CD8-positive, alpha-beta memory T cell (primary cell): ENCODE data around the gene MGAT3. TPM values are rescaled to one million over a fixed set of nuclear protein-coding genes. Genes with fewer than 3 reads are reported as not detected.

ENCODE experiments used
- CTCF ChIA-PET: fragments of 350-600 bp; sonication (Branson Sonifier 250); formaldehyde crosslinking; loops from one replicate; lab custom pipeline; 2021; ENCODE audit warnings: antibody characterized with exemption; lab: Charles Lee
- POLR2A ChIA-PET: fragments of 350-600 bp; sonication (Branson Sonifier 250); formaldehyde crosslinking; loops from one replicate; lab custom pipeline; 2021; ENCODE audit warnings: antibody characterized with exemption; lab: Charles Lee
- DNase-seq, 5 donors: peaks; one replicate each; pipeline versions ENCODE4 v3.0.0 to v3.0.0-alpha.2; 2020 to 2022; ENCODE audit warnings: mixed read lengths in 1 of 5
- H3K27ac ChIP-seq: one replicate; pipeline ENCODE4 v1.7.0; 2013; ENCODE audit warnings: low read depth, mild to moderate bottlenecking, low read length, moderate library complexity
- H3K27me3 ChIP-seq: 2 replicates; pipeline ENCODE4 v1.7.0; 2013; ENCODE audit warnings: low read length, mild to moderate bottlenecking; ENCODE audit not compliant: insufficient read depth, poor library complexity, severe bottlenecking
- H3K36me3 ChIP-seq: 2 replicates; pipeline ENCODE4 v1.7.0; 2013; ENCODE audit warnings: mild to moderate bottlenecking, low read length, moderate library complexity; ENCODE audit not compliant: insufficient read depth
- H3K4me1 ChIP-seq: 2 replicates; pipeline ENCODE4 v1.7.0; 2013; ENCODE audit warnings: mild to moderate bottlenecking, low read length, moderate library complexity; ENCODE audit not compliant: insufficient read depth
- H3K4me3 ChIP-seq: 2 replicates; pipeline ENCODE4 v1.7.0; 2013; ENCODE audit warnings: mild to moderate bottlenecking, low read length
- H3K9me3 ChIP-seq: 2 replicates; pipeline ENCODE4 v1.7.0; 2013; ENCODE audit warnings: mild to moderate bottlenecking, low read length
- H3K27ac Mint-ChIP-seq, 8 donors: one replicate each; pipeline ENCODE4 v1.8.0; 2020 to 2021; ENCODE audit warnings: mixed read lengths in 8 of 8, mild to moderate bottlenecking in 6 of 8, inconsistent platforms in 3 of 8, moderate library complexity in 3 of 8
- H3K27me3 Mint-ChIP-seq, 2 donors: one replicate each; pipeline ENCODE4 v1.8.0; 2020 to 2021; ENCODE audit warnings: mixed read lengths in 2 of 2, mild to moderate bottlenecking in 1 of 2, moderate library complexity in 1 of 2
- H3K36me3 Mint-ChIP-seq, 3 donors: one replicate each; pipeline ENCODE4 v1.8.0; 2020 to 2021; ENCODE audit warnings: mixed read lengths in 3 of 3, inconsistent platforms in 1 of 3, mild to moderate bottlenecking in 1 of 3
- H3K4me1 Mint-ChIP-seq, 3 donors: one replicate each; pipeline ENCODE4 v1.8.0; 2020 to 2021; ENCODE audit warnings: mixed read lengths in 3 of 3, inconsistent platforms in 1 of 3, mild to moderate bottlenecking in 1 of 3
- H3K4me3 Mint-ChIP-seq, 7 donors: one replicate each; pipeline ENCODE4 v1.8.0; 2020 to 2021; ENCODE audit warnings: mixed read lengths in 7 of 7, mild to moderate bottlenecking in 6 of 7, moderate library complexity in 4 of 7, inconsistent platforms in 2 of 7
- H3K9me3 Mint-ChIP-seq, 5 donors: one replicate each; pipeline ENCODE4 v1.8.0; 2020 to 2022; ENCODE audit warnings: mixed read lengths in 5 of 5, mild to moderate bottlenecking in 3 of 5, moderate library complexity in 2 of 5, inconsistent platforms in 1 of 5
- polyA plus RNA-seq: library from polyadenylated mRNA; unstranded; fragments of 300-500 nt; fragmentation: Illumina TruSeq; gene quantifications from one replicate; pipeline ENCODE4 v1.2.3, GENCODE V29; 2021
- total RNA-seq, 2 experiments: library from RNA; stranded (reverse); gene quantifications; one replicate each; pipeline ENCODE4 v1.2.3, GENCODE V29; 2021

Gene MGAT3
- total and polyA plus RNA-seq, 3 experiments from 2014 or later, result 0.03 to 0.37 (median 0.27) TPM

GRCh38 chr22:39471381-39472141 lies 14.7 kb downstream of the MGAT3 start:
- peak overlapping the region in 3 of 7 donors; percentile 47 to 56 (median 49) for H3K4me3 Mint-ChIP-seq

GRCh38 chr22:39472570-39473556 lies 16.1 kb downstream of the MGAT3 start:
- POLR2A ChIA-PET, result no interaction called here
- H3K27me3 ChIP-seq, result no peaks in the 10 kb centered on the region
- H3K4me1 ChIP-seq, result peaks cover 14% of the 10 kb centered on the region
- Mint-ChIP-seq H3K9me3 (no peaks in the 10 kb centered on the region), H3K4me3 (no peak overlapping the region), H3K27me3 (peaks cover 1 to 3% of the 10 kb centered on the region in 2 donors), H3K4me1 (peaks cover 7 to 22% (median 14%) of the 10 kb centered on the region in 3 donors), H3K36me3 (no peaks in the 10 kb centered on the region), H3K27ac (peak overlapping the region in 1 of 8 donors; percentile 3)
- peak overlapping the region; percentile 28 for H3K27ac ChIP-seq
- H3K36me3 ChIP-seq, result no peaks in the 10 kb centered on the region
- CTCF ChIA-PET, result interaction anchor here (0.7 kb wide), 1 partner anchor 35 kb away, joined by 3 read pairs; no protein-coding TSS in a partner anchor
- no peaks in the 10 kb centered on the region for H3K9me3 ChIP-seq
- no peak for DNase-seq
- no peak overlapping the region for H3K4me3 ChIP-seq

More at GRCh38 chr22:39471381-39472141, 14.7 kb downstream of the MGAT3 start:
- DNase-seq, result peak in 1 of 5 donors; percentile 18
- POLR2A ChIA-PET, result no interaction called here
- Histone ChIP-seq H3K4me3 (no peak overlapping the region), H3K4me1 (peaks cover 14% of the 10 kb centered on the region), H3K27me3 (no peaks in the 10 kb centered on the region), H3K9me3 (no peaks in the 10 kb centered on the region), H3K36me3 (no peaks in the 10 kb centered on the region), H3K27ac (peak overlapping the region; percentile 28)
- H3K4me1 Mint-ChIP-seq, result peaks cover 7 to 22% (median 14%) of the 10 kb centered on the region in 3 donors
- no peaks in the 10 kb centered on the region for H3K36me3 Mint-ChIP-seq
- CTCF ChIA-PET, result interaction anchor here (1.0 to 1.4 kb wide), 2 partner anchors 18 to 57 kb away, joined by 3 to 5 read pairs; no protein-coding TSS in a partner anchor
- H3K9me3 Mint-ChIP-seq, result no peaks in the 10 kb centered on the region
- peak overlapping the region in 6 of 8 donors; percentile 31 to 81 (median 70) for H3K27ac Mint-ChIP-seq
- H3K27me3 Mint-ChIP-seq, result peaks cover 1 to 3% of the 10 kb centered on the region in 2 donors

GRCh38 chr22:39473851-39474250 lies 17.0 kb downstream of the MGAT3 start:
- H3K9me3 Mint-ChIP-seq, result no peaks in the 10 kb centered on the region
- peaks cover 7 to 22% (median 14%) of the 10 kb centered on the region in 3 donors for H3K4me1 Mint-ChIP-seq
- no peak overlapping the region for H3K27ac Mint-ChIP-seq
- H3K4me3 ChIP-seq, result no peak overlapping the region
- no peak overlapping the region for H3K4me3 Mint-ChIP-seq
- DNase-seq, result no peak
- H3K27ac ChIP-seq, result no peak overlapping the region
- H3K36me3 Mint-ChIP-seq, result no peaks in the 10 kb centered on the region
- CTCF ChIA-PET, result no interaction called here
- H3K27me3 ChIP-seq, result no peaks in the 10 kb centered on the region
- H3K9me3 ChIP-seq, result no peaks in the 10 kb centered on the region
- H3K4me1 ChIP-seq, result peaks cover 14% of the 10 kb centered on the region
- POLR2A ChIA-PET, result no interaction called here
- H3K27me3 Mint-ChIP-seq, result no peaks in the 10 kb centered on the region
- H3K36me3 ChIP-seq, result no peaks in the 10 kb centered on the region

GRCh38 chr22:39474351-39475111 lies 17.7 kb downstream of the MGAT3 start:
- H3K27ac Mint-ChIP-seq, result no peak overlapping the region
- H3K4me3 ChIP-seq, result no peak overlapping the region
- H3K27me3 Mint-ChIP-seq, result peaks cover 0 to under 1% of the 10 kb centered on the region in 2 donors
- DNase-seq, result no peak
- H3K4me3 Mint-ChIP-seq, result no peak overlapping the region
- H3K4me1 ChIP-seq, result peaks cover 14% of the 10 kb centered on the region
- peaks cover 7 to 22% (median 14%) of the 10 kb centered on the region in 3 donors for H3K4me1 Mint-ChIP-seq
- H3K27ac ChIP-seq, result no peak overlapping the region
- no peaks in the 10 kb centered on the region for H3K27me3 ChIP-seq
- ChIA-PET POLR2A (no interaction called here), CTCF (interaction anchor here (0.8 to 1.4 kb wide), 2 partner anchors 19 to 75 kb away, joined by 3 read pairs; partner anchors contain the start of gene TAB1)
- H3K9me3 Mint-ChIP-seq, result no peaks in the 10 kb centered on the region
- H3K9me3 ChIP-seq, result no peaks in the 10 kb centered on the region
- no peaks in the 10 kb centered on the region for H3K36me3 ChIP-seq
- no peaks in the 10 kb centered on the region for H3K36me3 Mint-ChIP-seq

GRCh38 chr22:39475337-39475736 lies 18.5 kb downstream of the MGAT3 start:
- ChIA-PET POLR2A (no interaction called here), CTCF (interaction anchor here (0.8 to 1.4 kb wide), 2 partner anchors 18 to 76 kb away, joined by 3 read pairs; partner anchors contain the start of gene TAB1)
- no peak for DNase-seq

GRCh38 chr22:39475902-39476301 lies 19.1 kb downstream of the MGAT3 start:
- Histone ChIP-seq H3K27me3 (no peaks in the 10 kb centered on the region), H3K9me3 (no peaks in the 10 kb centered on the region), H3K27ac (no peak overlapping the region), H3K4me3 (no peak overlapping the region), H3K4me1 (peaks cover 14% of the 10 kb centered on the region), H3K36me3 (no peaks in the 10 kb centered on the region)
- Mint-ChIP-seq H3K9me3 (no peaks in the 10 kb centered on the region), H3K27ac (peak overlapping the region in 1 of 8 donors; percentile 61), H3K4me1 (peaks cover 7 to 19% (median 10%) of the 10 kb centered on the region in 3 donors), H3K27me3 (peaks cover 0 to 1% of the 10 kb centered on the region in 2 donors), H3K4me3 (no peak overlapping the region), H3K36me3 (no peaks in the 10 kb centered on the region)
- ChIA-PET POLR2A (no interaction called here), CTCF (interaction anchor here (1.4 kb wide), 1 partner anchor 77 kb away, joined by 3 read pairs; the partner anchor contains the start of gene TAB1)
- no peak for DNase-seq

More at GRCh38 chr22:39475337-39475736, 18.5 kb downstream of the MGAT3 start:
- Mint-ChIP-seq H3K4me3 (no peak overlapping the region), H3K36me3 (no peaks in the 10 kb centered on the region), H3K4me1 (peaks cover 7 to 22% (median 12%) of the 10 kb centered on the region in 3 donors), H3K27ac (peak overlapping the region in 1 of 8 donors; percentile 61), H3K9me3 (no peaks in the 10 kb centered on the region), H3K27me3 (peaks cover 0 to 1% of the 10 kb centered on the region in 2 donors)
- H3K4me3 ChIP-seq, result no peak overlapping the region
- no peak overlapping the region for H3K27ac ChIP-seq
- H3K27me3 ChIP-seq, result no peaks in the 10 kb centered on the region
- H3K36me3 ChIP-seq, result no peaks in the 10 kb centered on the region
- H3K4me1 ChIP-seq, result peaks cover 14% of the 10 kb centered on the region
- H3K9me3 ChIP-seq, result no peaks in the 10 kb centered on the region

GRCh38 chr22:39476664-39477063 lies 19.9 kb downstream of the MGAT3 start:
- Mint-ChIP-seq H3K27ac (no peak overlapping the region), H3K36me3 (no peaks in the 10 kb centered on the region), H3K9me3 (no peaks in the 10 kb centered on the region), H3K4me1 (peaks cover 3 to 13% (median 8%) of the 10 kb centered on the region in 3 donors), H3K27me3 (peaks cover 0 to 1% of the 10 kb centered on the region in 2 donors), H3K4me3 (no peak overlapping the region)
- no peak for DNase-seq
- H3K27ac ChIP-seq, result no peak overlapping the region
- H3K27me3 ChIP-seq, result no peaks in the 10 kb centered on the region
- no peaks in the 10 kb centered on the region for H3K36me3 ChIP-seq
- ChIA-PET CTCF (no interaction called here), POLR2A (no interaction called here)
- H3K9me3 ChIP-seq, result no peaks in the 10 kb centered on the region
- peaks cover 10% of the 10 kb centered on the region for H3K4me1 ChIP-seq
- no peak overlapping the region for H3K4me3 ChIP-seq
